Measurements from ENCODE around the gene U2AF1L4. TPM values are rescaled to one million over a fixed set of nuclear protein-coding genes. Genes with fewer than 3 reads are reported as not detected.

The U2AF1L4 gene
- total RNA-seq, 1 experiment from 2014 or later: 14.3 TPM

DNA sequence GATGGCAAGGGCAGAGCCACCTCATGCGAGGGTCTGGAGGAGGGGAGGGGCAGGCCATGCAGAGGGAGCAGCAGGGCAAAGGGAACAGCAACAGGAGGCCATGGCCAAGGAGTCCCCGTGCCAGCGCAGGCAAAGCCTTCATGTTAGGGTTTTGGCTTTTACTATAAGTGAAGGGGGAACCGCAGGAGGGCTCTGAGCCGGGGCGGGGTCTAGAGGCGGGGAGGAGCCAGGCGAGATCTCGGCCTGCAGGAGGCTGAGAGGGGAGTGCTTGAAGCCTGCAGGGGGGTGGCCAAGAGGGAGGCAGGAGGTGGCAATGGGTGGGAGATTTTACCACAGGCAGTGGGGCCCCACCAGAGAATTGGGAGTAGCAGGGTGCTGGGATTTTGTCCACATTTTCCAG is 36.4 kb upstream of the U2AF1L4 start:
- Histone ChIP-seq H3K4me1 (replicated peaks; ENCODE audit: insufficient read depth) (no peaks in the 10 kb centered on the region), H3K27me3 (ENCODE audit: insufficient read depth, low read depth) (no peaks in the 10 kb centered on the region; the same call in 1 of the 2 replicates), H3K4me2 (no peak overlapping the region), H4K20me1 (ENCODE audit: insufficient read depth) (no peaks in the 10 kb centered on the region), H3K36me3 (ENCODE audit: low read depth) (no peaks in the 10 kb centered on the region), H2AFZ (no peak overlapping the region), H3F3A (ENCODE audit: insufficient read depth, low read depth) (0 out of 2 replicates have a peak, but pooled peaks cover 4% of the 10 kb centered on the region), H3K9me3 (ENCODE audit: insufficient read depth, low read depth) (no peaks in the 10 kb centered on the region), H3K79me2 (ENCODE audit: low read depth) (no peaks in the 10 kb centered on the region), H3K9me2 (ENCODE audit: insufficient read depth) (no peaks in the 10 kb centered on the region), H3K4me3 (no peak overlapping the region), H3K27ac (no peak overlapping the region)
- CTCF ChIA-PET: no interaction called here
- intact Hi-C loops (cut with micrococcal nuclease; ENCODE audit: unreplicated experiment): no loop called here
- no TSS peak for BruUV-seq (replicated peaks)
- no peak for TF ChIP-seq EZH2 (IDR thresholded peaks at IDR 0.05; ENCODE audit: low read depth)
- TF ChIP-seq, protein P1, sequence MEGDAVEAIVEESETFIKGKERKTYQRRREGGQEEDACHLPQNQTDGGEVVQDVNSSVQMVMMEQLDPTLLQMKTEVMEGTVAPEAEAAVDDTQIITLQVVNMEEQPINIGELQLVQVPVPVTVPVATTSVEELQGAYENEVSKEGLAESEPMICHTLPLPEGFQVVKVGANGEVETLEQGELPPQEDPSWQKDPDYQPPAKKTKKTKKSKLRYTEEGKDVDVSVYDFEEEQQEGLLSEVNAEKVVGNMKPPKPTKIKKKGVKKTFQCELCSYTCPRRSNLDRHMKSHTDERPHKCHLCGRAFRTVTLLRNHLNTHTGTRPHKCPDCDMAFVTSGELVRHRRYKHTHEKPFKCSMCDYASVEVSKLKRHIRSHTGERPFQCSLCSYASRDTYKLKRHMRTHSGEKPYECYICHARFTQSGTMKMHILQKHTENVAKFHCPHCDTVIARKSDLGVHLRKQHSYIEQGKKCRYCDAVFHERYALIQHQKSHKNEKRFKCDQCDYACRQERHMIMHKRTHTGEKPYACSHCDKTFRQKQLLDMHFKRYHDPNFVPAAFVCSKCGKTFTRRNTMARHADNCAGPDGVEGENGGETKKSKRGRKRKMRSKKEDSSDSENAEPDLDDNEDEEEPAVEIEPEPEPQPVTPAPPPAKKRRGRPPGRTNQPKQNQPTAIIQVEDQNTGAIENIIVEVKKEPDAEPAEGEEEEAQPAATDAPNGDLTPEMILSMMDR (conservative IDR thresholded peaks at IDR 0.05): no peak
- POLR2A ChIA-PET (ENCODE audit: unreplicated experiment): no interaction called here
- DNase-seq: no peak

DNA sequence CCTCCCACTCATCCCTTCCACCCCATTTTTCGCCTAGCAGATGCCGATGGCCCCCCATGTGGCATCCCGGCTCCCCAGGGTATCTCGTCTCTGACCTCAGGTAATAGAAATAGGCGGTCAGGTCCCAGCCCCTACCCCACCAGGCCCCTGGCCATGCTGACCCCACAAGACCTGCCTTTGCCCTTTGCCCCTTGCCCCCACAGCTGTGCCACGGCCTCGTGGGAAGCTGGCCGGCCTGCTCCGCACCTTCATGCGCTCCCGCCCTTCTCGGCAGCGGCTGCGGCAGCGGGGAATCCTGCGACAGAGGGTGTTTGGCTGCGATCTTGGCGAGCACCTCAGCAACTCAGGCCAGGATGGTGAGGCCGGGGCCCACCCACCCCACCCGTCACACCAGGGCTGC is 35.5 kb upstream of the U2AF1L4 start:
- H2AFZ ChIP-seq: no peak overlapping the region
- intact Hi-C loops (cut with micrococcal nuclease; ENCODE audit: unreplicated experiment): no loop called here
- BruUV-seq (replicated peaks): no TSS peak
- no peak for DNase-seq
- no peak overlapping the region for H3K4me2 ChIP-seq
- ChIA-PET CTCF (no interaction called here), POLR2A (ENCODE audit: unreplicated experiment) (no interaction called here)
- no peak overlapping the region for H3K4me3 ChIP-seq
- H3K36me3 ChIP-seq (ENCODE audit: low read depth): no peaks in the 10 kb centered on the region
- 0 out of 2 replicates have a peak, but pooled peaks cover 9% of the 10 kb centered on the region for H3F3A ChIP-seq (ENCODE audit: insufficient read depth, low read depth)
- no peak overlapping the region for H3K27ac ChIP-seq
- TF ChIP-seq EZH2 (IDR thresholded peaks at IDR 0.05; ENCODE audit: low read depth): no peak
- TF ChIP-seq, protein P1 (conservative IDR thresholded peaks at IDR 0.05): no peak
- no peaks in the 10 kb centered on the region for H3K9me3 ChIP-seq (ENCODE audit: insufficient read depth, low read depth)
- H4K20me1 ChIP-seq (ENCODE audit: insufficient read depth): no peaks in the 10 kb centered on the region
- no peaks in the 10 kb centered on the region; the same call in 1 of the 2 replicates for H3K27me3 ChIP-seq (ENCODE audit: insufficient read depth, low read depth)
- H3K9me2 ChIP-seq (ENCODE audit: insufficient read depth): no peaks in the 10 kb centered on the region
- no peaks in the 10 kb centered on the region for H3K4me1 ChIP-seq (replicated peaks; ENCODE audit: insufficient read depth)
- H3K79me2 ChIP-seq (ENCODE audit: low read depth): no peaks in the 10 kb centered on the region

DNA sequence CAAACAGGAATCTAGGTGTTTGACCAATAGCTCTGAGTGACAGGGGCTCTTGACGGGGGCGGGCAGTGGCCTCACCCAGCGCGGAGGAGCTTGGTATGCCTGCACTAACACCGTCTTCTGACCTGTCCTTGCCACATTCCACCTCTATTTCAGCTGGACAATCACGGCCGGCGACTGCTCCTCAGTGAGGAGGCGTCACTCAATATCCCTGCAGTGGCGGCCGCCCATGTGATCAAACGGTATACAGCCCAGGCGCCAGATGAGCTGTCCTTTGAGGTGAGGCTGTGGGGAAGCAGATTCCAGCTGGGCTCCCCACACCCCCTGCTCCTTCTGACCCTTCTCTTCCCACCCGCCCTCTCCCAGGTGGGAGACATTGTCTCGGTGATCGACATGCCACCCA is 34.8 kb upstream of the U2AF1L4 start:
- Histone ChIP-seq H3K36me3 (ENCODE audit: low read depth) (no peaks in the 10 kb centered on the region), H2AFZ (no peak overlapping the region), H3F3A (ENCODE audit: insufficient read depth, low read depth) (0 out of 2 replicates have a peak, but pooled peaks cover 9% of the 10 kb centered on the region), H3K9me3 (ENCODE audit: insufficient read depth, low read depth) (no peaks in the 10 kb centered on the region), H3K4me1 (replicated peaks; ENCODE audit: insufficient read depth) (no peaks in the 10 kb centered on the region), H3K27ac (no peak overlapping the region), H3K27me3 (ENCODE audit: insufficient read depth, low read depth) (no peaks in the 10 kb centered on the region; the same call in 1 of the 2 replicates), H3K4me3 (no peak overlapping the region), H3K4me2 (no peak overlapping the region), H3K79me2 (ENCODE audit: low read depth) (no peaks in the 10 kb centered on the region), H4K20me1 (ENCODE audit: insufficient read depth) (no peaks in the 10 kb centered on the region), H3K9me2 (ENCODE audit: insufficient read depth) (no peaks in the 10 kb centered on the region)
- TF ChIP-seq EZH2 (IDR thresholded peaks at IDR 0.05; ENCODE audit: low read depth): no peak
- TF ChIP-seq, protein P1 (conservative IDR thresholded peaks at IDR 0.05): no peak
- BruUV-seq (replicated peaks): no TSS peak
- intact Hi-C loops (cut with micrococcal nuclease; ENCODE audit: unreplicated experiment): no loop called here
- ChIA-PET POLR2A (ENCODE audit: unreplicated experiment) (no interaction called here), CTCF (no interaction called here)
- no peak for DNase-seq
